Measurements from ENCODE around the gene CCL22.
"Not testable (repeated sequence)": the region's sequence is repeated elsewhere in the genome, so short reads cannot be mapped to it uniquely, and the experiment has no call there.

CCL22 gene

GRCh38 chr16:57341441-57342303, 16.9 kb upstream of the CCL22 start:
- TF ChIP-seq, protein P1, sequence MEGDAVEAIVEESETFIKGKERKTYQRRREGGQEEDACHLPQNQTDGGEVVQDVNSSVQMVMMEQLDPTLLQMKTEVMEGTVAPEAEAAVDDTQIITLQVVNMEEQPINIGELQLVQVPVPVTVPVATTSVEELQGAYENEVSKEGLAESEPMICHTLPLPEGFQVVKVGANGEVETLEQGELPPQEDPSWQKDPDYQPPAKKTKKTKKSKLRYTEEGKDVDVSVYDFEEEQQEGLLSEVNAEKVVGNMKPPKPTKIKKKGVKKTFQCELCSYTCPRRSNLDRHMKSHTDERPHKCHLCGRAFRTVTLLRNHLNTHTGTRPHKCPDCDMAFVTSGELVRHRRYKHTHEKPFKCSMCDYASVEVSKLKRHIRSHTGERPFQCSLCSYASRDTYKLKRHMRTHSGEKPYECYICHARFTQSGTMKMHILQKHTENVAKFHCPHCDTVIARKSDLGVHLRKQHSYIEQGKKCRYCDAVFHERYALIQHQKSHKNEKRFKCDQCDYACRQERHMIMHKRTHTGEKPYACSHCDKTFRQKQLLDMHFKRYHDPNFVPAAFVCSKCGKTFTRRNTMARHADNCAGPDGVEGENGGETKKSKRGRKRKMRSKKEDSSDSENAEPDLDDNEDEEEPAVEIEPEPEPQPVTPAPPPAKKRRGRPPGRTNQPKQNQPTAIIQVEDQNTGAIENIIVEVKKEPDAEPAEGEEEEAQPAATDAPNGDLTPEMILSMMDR (IDR thresholded peaks at IDR 0.05; ENCODE audit: poor library complexity, severe bottlenecking): no peak
- peak; percentile 94 for DNase-seq (ENCODE audit: low spot score)
- Histone ChIP-seq H3K9me3 (ENCODE audit: severe bottlenecking) (no peaks in the 10 kb centered on the region), H3K36me3 (ENCODE audit: low read depth) (no peaks in the 10 kb centered on the region), H3K27me3 (ENCODE audit: insufficient read depth, poor library complexity, severe bottlenecking) (no peaks in the 10 kb centered on the region), H3K4me1 (ENCODE audit: insufficient read depth, poor library complexity, severe bottlenecking) (peaks cover 24% of the 10 kb centered on the region), H3K27ac (ENCODE audit: poor library complexity, severe bottlenecking) (peak overlapping the region; percentile 98), H3K4me3 (ENCODE audit: severe bottlenecking) (no peak overlapping the region)
- peak; percentile 90 for ATAC-seq (ENCODE audit: low read depth)

DNA sequence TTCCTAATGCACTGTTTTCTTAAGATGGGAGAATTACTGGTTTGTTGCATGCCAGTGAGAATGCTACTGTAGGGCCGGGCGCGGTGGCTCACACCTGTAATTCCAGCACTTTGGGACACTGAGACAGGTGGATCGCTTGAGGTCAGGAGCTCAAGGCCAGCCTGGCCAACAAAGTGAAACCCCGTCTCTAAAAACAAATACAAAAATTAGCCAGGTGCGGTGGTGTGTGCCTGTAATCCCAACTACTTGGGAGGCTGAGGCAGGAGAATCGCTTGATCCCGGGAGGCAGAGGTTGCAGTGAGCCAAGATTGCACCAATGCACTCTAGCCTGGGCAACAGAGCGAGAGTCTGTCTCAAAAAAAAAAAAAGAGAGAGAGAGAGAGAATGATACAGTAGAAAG, 16.0 kb upstream of the CCL22 start:
- ATAC-seq (ENCODE audit: low read depth); H3K9me3 ChIP-seq (ENCODE audit: severe bottlenecking); H3K36me3 ChIP-seq (ENCODE audit: low read depth); H3K4me3 ChIP-seq (ENCODE audit: severe bottlenecking); H3K27me3 ChIP-seq (ENCODE audit: insufficient read depth, poor library complexity, severe bottlenecking); DNase-seq (ENCODE audit: low spot score): not testable (repeated sequence)
- Histone ChIP-seq H3K27ac (ENCODE audit: poor library complexity, severe bottlenecking) (peak overlapping the region; percentile 98), H3K4me1 (ENCODE audit: insufficient read depth, poor library complexity, severe bottlenecking) (peaks cover 24% of the 10 kb centered on the region)

GRCh38 chr16:57343221-57343620, 15.4 kb upstream of the CCL22 start:
- peaks cover 24% of the 10 kb centered on the region for H3K4me1 ChIP-seq (ENCODE audit: insufficient read depth, poor library complexity, severe bottlenecking)
- H3K27me3 ChIP-seq (ENCODE audit: insufficient read depth, poor library complexity, severe bottlenecking): no peaks in the 10 kb centered on the region
- H3K36me3 ChIP-seq (ENCODE audit: low read depth): no peaks in the 10 kb centered on the region
- no peak for DNase-seq (ENCODE audit: low spot score)
- ATAC-seq (ENCODE audit: low read depth): no peak
- H3K27ac ChIP-seq (ENCODE audit: poor library complexity, severe bottlenecking): peak overlapping the region; percentile 98
- TF ChIP-seq, protein P1 (IDR thresholded peaks at IDR 0.05; ENCODE audit: poor library complexity, severe bottlenecking): no peak
- H3K9me3 ChIP-seq (ENCODE audit: severe bottlenecking): peaks cover 4% of the 10 kb centered on the region
- H3K4me3 ChIP-seq (ENCODE audit: severe bottlenecking): no peak overlapping the region

DNA sequence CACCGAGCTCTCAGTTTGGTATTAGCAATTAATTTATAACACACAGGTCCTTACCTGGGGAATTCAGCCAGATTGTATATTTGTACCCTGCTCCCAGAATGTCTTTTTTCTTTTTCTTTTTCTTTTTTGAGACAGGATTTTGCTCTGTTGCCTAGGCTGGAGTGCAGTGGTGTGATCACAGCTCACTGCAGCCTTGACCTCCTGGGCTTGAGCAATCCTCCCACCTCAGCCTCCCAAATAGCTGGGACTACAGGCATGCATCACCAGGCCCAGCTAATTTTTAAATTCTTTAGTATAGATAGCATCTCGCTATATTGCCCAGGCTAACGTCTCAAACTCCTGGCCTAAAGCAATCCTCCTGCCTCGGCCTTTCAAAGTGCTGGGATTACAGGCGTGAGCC, 14.5 kb upstream of the CCL22 start:
- DNase-seq (ENCODE audit: low spot score); ATAC-seq (ENCODE audit: low read depth); H3K27ac ChIP-seq (ENCODE audit: poor library complexity, severe bottlenecking); H3K4me3 ChIP-seq (ENCODE audit: severe bottlenecking); H3K27me3 ChIP-seq (ENCODE audit: insufficient read depth, poor library complexity, severe bottlenecking); H3K9me3 ChIP-seq (ENCODE audit: severe bottlenecking); H3K36me3 ChIP-seq (ENCODE audit: low read depth): not testable (repeated sequence)
- peaks cover 24% of the 10 kb centered on the region for H3K4me1 ChIP-seq (ENCODE audit: insufficient read depth, poor library complexity, severe bottlenecking)

DNA sequence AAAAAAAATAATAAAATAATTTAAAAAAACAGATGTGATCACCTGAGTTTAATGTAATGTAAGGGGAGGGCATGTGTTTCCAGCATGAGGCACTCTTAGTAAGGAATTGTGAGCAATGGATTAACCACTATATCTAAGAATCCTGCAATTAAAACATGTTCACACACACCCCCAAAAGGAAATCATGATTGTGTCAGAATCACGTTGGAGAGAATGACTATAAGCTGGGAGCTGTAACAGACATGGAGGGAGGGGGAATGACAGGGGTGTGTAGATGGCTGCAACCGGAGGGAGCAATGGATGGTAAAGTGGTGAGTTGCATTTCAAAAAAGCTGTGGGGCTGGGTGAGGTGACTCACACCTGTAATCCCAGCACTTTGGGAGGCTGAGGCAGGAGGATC, 13.6 kb upstream of the CCL22 start:
- ATAC-seq (ENCODE audit: low read depth) (no peak), DNase-seq (ENCODE audit: low spot score) (no peak)
- Histone ChIP-seq H3K9me3 (ENCODE audit: severe bottlenecking) (peaks cover 4% of the 10 kb centered on the region), H3K4me1 (ENCODE audit: insufficient read depth, poor library complexity, severe bottlenecking) (peaks cover 19% of the 10 kb centered on the region), H3K27me3 (ENCODE audit: insufficient read depth, poor library complexity, severe bottlenecking) (no peaks in the 10 kb centered on the region), H3K36me3 (ENCODE audit: low read depth) (no peaks in the 10 kb centered on the region), H3K4me3 (ENCODE audit: severe bottlenecking) (no peak overlapping the region), H3K27ac (ENCODE audit: poor library complexity, severe bottlenecking) (no peak overlapping the region)
- TF ChIP-seq, protein P1 (IDR thresholded peaks at IDR 0.05; ENCODE audit: poor library complexity, severe bottlenecking): no peak

Measured in RWPE2 (cell line).